HG03175 (cell line): ENCODE data around the gene THTPA.
"Not testable (repeated sequence)": the region's sequence is repeated elsewhere in the genome, so short reads cannot be mapped to it uniquely, and the experiment has no call there.

Source experiments
- ATAC-seq: cut with Tn5 transposase; IDR thresholded peaks from one replicate; pipeline ENCODE4 v1.9.1; 2021; ENCODE audit warnings: mild to moderate bottlenecking, moderate library complexity; ENCODE audit not compliant: unreplicated experiment

The THTPA gene

GRCh38 chr14:23582906-23583760 is 27.1 kb downstream of the THTPA start:
- ATAC-seq: no peak

- not testable (repeated sequence) for ATAC-seq
Measured at GRCh38 chr14:23583761-23584526, 27.9 kb downstream of the THTPA start.

- ATAC-seq: not testable (repeated sequence)
Measured at GRCh38 chr14:23584527-23585203, 28.6 kb downstream of the THTPA start.

- ATAC-seq: peak; percentile 98
Measured at GRCh38 chr14:23588884-23589598, 33.0 kb downstream of the THTPA start.

- peak; percentile 8 for ATAC-seq
Measured at GRCh38 chr14:23589606-23590005, 33.5 kb downstream of the THTPA start.

- ATAC-seq: no peak
Measured at GRCh38 chr14:23590198-23590597, 34.1 kb downstream of the THTPA start.

- ATAC-seq: not testable (repeated sequence)
Measured at GRCh38 chr14:23594191-23594590, 38.1 kb downstream of the THTPA start.

GRCh38 chr14:23600322-23600707 is 44.2 kb downstream of the THTPA start:
- no peak for ATAC-seq

- ATAC-seq: no peak
Measured at GRCh38 chr14:23600806-23601205, 44.7 kb downstream of the THTPA start.

GRCh38 chr14:23601424-23601823 is 45.4 kb downstream of the THTPA start:
- no peak for ATAC-seq

- no peak for ATAC-seq
Measured at GRCh38 chr14:23601845-23602180, 45.7 kb downstream of the THTPA start.

- ATAC-seq: no peak
Measured at GRCh38 chr14:23602181-23603095, 46.4 kb downstream of the THTPA start.

GRCh38 chr14:23603103-23603502 is 47.0 kb downstream of the THTPA start:
- ATAC-seq: no peak

- ATAC-seq: no peak
Measured at GRCh38 chr14:23604148-23604547, 48.1 kb downstream of the THTPA start.

GRCh38 chr14:23604675-23605170 is 48.7 kb downstream of the THTPA start:
- no peak for ATAC-seq

- peak; percentile 82 for ATAC-seq
Measured at GRCh38 chr14:23605931-23606585, 50.0 kb downstream of the THTPA start.

- no peak for ATAC-seq
Measured at GRCh38 chr14:23608454-23608853, 52.4 kb downstream of the THTPA start.

- ATAC-seq: no peak
Measured at GRCh38 chr14:23609001-23609400, 52.9 kb downstream of the THTPA start.

- not testable (repeated sequence) for ATAC-seq
Measured at GRCh38 chr14:23609411-23610089, 53.5 kb downstream of the THTPA start.
